Measurements from ENCODE around the gene CITED2. TPM values are rescaled to one million over a fixed set of nuclear protein-coding genes. Genes with fewer than 3 reads are reported as not detected.

Gene CITED2
- 100 to 1,000 TPM; 297 to 618 (median 413) TPM for total RNA-seq

- peaks cover 0 to 33% (median 17%) of the 10 kb centered on the region in 4 donors for H3K4me1 ChIP-seq
- H3K36me3 ChIP-seq: peaks cover 0 to 29% (median 0%) of the 10 kb centered on the region in 3 donors
- H3K27me3 ChIP-seq: no peaks in the 10 kb centered on the region
- peak within 1 kb of the TSS; percentile 61 to 100 (median 92) for H3K4me3 ChIP-seq
- TF ChIP-seq CTCF (IDR thresholded peaks at IDR 0.05) (peak in 4 of 5 experiments; percentile 5 to 73 (median 40)), EP300 (IDR thresholded peaks at IDR 0.05) (peak; percentile 59 to 100), POLR2A (IDR thresholded peaks at IDR 0.05) (peak; percentile 95 to 99)
- peak; percentile 91 to 95 for DNase-seq (ENCODE audit: low spot score in 2 of 2)
- peak within 1 kb of the TSS; percentile 91 to 99 (median 96) for H3K27ac ChIP-seq
- 1% methylated on average over 71 to 82 of the region's 82 CpGs for WGBS, 2 donors
- no peaks in the 10 kb centered on the region for H3K9me3 ChIP-seq
Measured at GRCh38 chr6:139374357-139375225, at the start of gene CITED2. TSS of gene CITED2 (minus strand) at chr6:139374648. CDS start at chr6:139373944, 704 bp downstream.

- Histone ChIP-seq H3K27ac (no peak overlapping the region), H3K27me3 (no peaks in the 10 kb centered on the region), H3K4me3 (no peak overlapping the region), H3K36me3 (no peaks in the 10 kb centered on the region), H3K4me1 (no peaks in the 10 kb centered on the region), H3K9me3 (no peaks in the 10 kb centered on the region)
- WGBS, 2 donors: 61 to 64% methylated on average over 6 of the region's 6 CpGs
- TF ChIP-seq POLR2A (IDR thresholded peaks at IDR 0.05): no peak
- no peak for TF ChIP-seq CTCF (IDR thresholded peaks at IDR 0.05)
- TF ChIP-seq EP300 (IDR thresholded peaks at IDR 0.05): no peak
- DNase-seq (ENCODE audit: low spot score in 2 of 2): no peak
Measured at GRCh38 chr6:139423037-139423703, 48.7 kb upstream of the CITED2 start.

- H3K27me3 ChIP-seq: no peaks in the 10 kb centered on the region
- H3K27ac ChIP-seq: no peak overlapping the region
- no peaks in the 10 kb centered on the region for H3K9me3 ChIP-seq
- H3K4me1 ChIP-seq: no peaks in the 10 kb centered on the region
- no peak overlapping the region for H3K4me3 ChIP-seq
- H3K36me3 ChIP-seq: no peaks in the 10 kb centered on the region
- no peak for DNase-seq (ENCODE audit: low spot score in 2 of 2)
- WGBS, 2 donors: 76 to 80% methylated on average over 9 of the region's 9 CpGs
- TF ChIP-seq POLR2A (IDR thresholded peaks at IDR 0.05): no peak
- TF ChIP-seq EP300 (IDR thresholded peaks at IDR 0.05): no peak
- TF ChIP-seq CTCF (IDR thresholded peaks at IDR 0.05): no peak
Measured at GRCh38 chr6:139422105-139423036, 47.9 kb upstream of the CITED2 start.

- Histone ChIP-seq H3K27ac (no peak overlapping the region), H3K4me1 (no peaks in the 10 kb centered on the region), H3K9me3 (no peaks in the 10 kb centered on the region), H3K4me3 (no peak overlapping the region), H3K36me3 (no peaks in the 10 kb centered on the region), H3K27me3 (no peaks in the 10 kb centered on the region)
- no peak for DNase-seq (ENCODE audit: low spot score in 2 of 2)
- WGBS, 2 donors: 71 to 77% methylated on average over 5 of the region's 5 CpGs
- TF ChIP-seq POLR2A (IDR thresholded peaks at IDR 0.05) (no peak), CTCF (IDR thresholded peaks at IDR 0.05) (no peak), EP300 (IDR thresholded peaks at IDR 0.05) (no peak)
Measured at GRCh38 chr6:139418481-139419132, 44.2 kb upstream of the CITED2 start.
